Esophagus muscularis mucosa (tissue), 4 donors: ENCODE results near the gene CDC5L.

Source experiments
- CTCF ChIP-seq, 3 experiments: fragments of 200-600 bp in 2 of 3; fragments of 450-650 bp in 1 of 3; sonication (generic) in 2 of 3; IDR thresholded peaks; one replicate each; pipeline ENCODE4 v1.5.1; 2017 to 2019; ENCODE audit warnings: antibody characterized with exemption in 3 of 3, mild to moderate bottlenecking in 2 of 3, moderate library complexity in 1 of 3
- EP300 ChIP-seq: sonication (generic); formaldehyde crosslinking; IDR thresholded peaks from one replicate; pipeline ENCODE4 v1.6.1; 2017; ENCODE audit warnings: antibody characterized with exemption
- POLR2A ChIP-seq: fragments of 450-650 bp; IDR thresholded peaks from one replicate; pipeline ENCODE4 v1.6.1; 2017; ENCODE audit warnings: antibody characterized with exemption, moderate library complexity, mild to moderate bottlenecking, low read depth

DNA sequence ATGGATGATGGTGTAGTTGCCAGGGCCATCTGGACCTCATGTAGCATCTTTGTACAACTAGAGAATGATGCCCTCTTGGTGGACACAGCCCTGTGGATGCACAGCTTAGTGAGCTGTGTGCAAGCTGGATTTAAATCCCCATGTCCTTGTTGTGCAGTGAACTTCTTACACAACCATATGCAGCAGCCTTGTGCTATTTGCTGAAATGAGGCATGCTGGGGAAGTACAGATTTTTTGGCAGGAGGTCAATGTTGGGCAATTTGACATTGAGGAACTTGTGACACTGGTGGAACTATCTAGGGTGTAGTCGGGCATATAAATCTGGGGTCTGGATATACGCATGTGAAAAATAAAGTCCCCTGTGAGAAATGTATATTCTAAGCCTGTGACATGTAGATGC, 5.8 kb upstream of the CDC5L start:
- TF ChIP-seq CTCF (IDR thresholded peaks at IDR 0.05) (no peak), EP300 (no peak), POLR2A (no peak)
